ENCODE data around the gene FAM174B.

DNA sequence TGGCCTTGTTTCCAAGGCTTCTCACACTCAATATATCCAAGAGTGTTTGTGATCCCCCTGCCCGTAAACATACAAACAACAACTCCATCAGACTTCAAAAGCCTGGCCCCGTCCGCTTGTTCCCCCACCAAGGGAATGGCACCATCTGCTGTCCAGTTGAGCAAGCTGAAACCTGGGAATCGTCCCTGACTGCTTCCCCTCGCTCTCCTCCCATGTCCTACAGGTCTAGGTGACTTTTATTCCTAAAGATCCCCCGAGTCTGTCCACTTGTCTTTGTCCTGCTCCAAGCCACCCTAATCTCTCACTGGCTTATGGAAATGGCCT, 27.9 kb upstream of the FAM174B start:
- TF ChIP-seq, protein P1, sequence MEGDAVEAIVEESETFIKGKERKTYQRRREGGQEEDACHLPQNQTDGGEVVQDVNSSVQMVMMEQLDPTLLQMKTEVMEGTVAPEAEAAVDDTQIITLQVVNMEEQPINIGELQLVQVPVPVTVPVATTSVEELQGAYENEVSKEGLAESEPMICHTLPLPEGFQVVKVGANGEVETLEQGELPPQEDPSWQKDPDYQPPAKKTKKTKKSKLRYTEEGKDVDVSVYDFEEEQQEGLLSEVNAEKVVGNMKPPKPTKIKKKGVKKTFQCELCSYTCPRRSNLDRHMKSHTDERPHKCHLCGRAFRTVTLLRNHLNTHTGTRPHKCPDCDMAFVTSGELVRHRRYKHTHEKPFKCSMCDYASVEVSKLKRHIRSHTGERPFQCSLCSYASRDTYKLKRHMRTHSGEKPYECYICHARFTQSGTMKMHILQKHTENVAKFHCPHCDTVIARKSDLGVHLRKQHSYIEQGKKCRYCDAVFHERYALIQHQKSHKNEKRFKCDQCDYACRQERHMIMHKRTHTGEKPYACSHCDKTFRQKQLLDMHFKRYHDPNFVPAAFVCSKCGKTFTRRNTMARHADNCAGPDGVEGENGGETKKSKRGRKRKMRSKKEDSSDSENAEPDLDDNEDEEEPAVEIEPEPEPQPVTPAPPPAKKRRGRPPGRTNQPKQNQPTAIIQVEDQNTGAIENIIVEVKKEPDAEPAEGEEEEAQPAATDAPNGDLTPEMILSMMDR (IDR thresholded peaks at IDR 0.05): peak in 5 of 6 experiments; percentile 39 to 83 (median 78)
- no peak for TF ChIP-seq POLR2A (IDR thresholded peaks at IDR 0.05)

Data from thyroid gland (tissue), 4 donors.